Fibroblast of lung (primary cell): ENCODE measurements around the gene IFI27.

Experiments
- CTCF ChIP-seq, 2 donors: IDR thresholded peaks in 1 of 2; conservative IDR thresholded peaks in 1 of 2; 1 replicate in 1 of 2; 2 replicates in 1 of 2; pipeline ENCODE4 v1.5.1; 2011 to 2012; ENCODE audit warnings: low read length in 2 of 2, control low read depth in 1 of 2, inconsistent platforms in 1 of 2, low read depth in 1 of 2, mild to moderate bottlenecking in 1 of 2
- EZH2 ChIP-seq: IDR thresholded peaks from 2 replicates; pipeline ENCODE4 v1.5.1; 2012; ENCODE audit warnings: low read length, control low read depth, mild to moderate bottlenecking; ENCODE audit errors: missing control alignments

- TF ChIP-seq CTCF (conservative IDR thresholded peaks at IDR 0.05 in 1 of 2, IDR thresholded peaks at IDR 0.05 in 1 of 2; ENCODE audit: low read depth in 1 of 2, low read length in 2 of 2) (no peak), EZH2 (no peak)
Observed at GRCh38 chr14:94113908-94114588, 3.5 kb downstream of the IFI27 start.
